Panc1 (cell line): ENCODE measurements around the gene TCF7.

Experiments used
- REST ChIP-seq, 2 experiments: IDR thresholded peaks; 2 replicates each; pipeline ENCODE4 v1.6.1; 2011 to 2012; ENCODE audit warnings: low read depth in 2 of 2, control low read depth in 1 of 2, low read length in 1 of 2, mild to moderate bottlenecking in 1 of 2, moderate library complexity in 1 of 2; ENCODE audit not compliant: insufficient read depth in 1 of 2
- TF ChIP-seq, protein P1 (sequence below): fragments of 450-650 bp; IDR thresholded peaks from 2 replicates; pipeline ENCODE4 v1.5.1; 2017; ENCODE audit warnings: mild to moderate bottlenecking

GRCh38 chr5:134136221-134136631, 21.7 kb downstream of the TCF7 start:
- no peak for TF ChIP-seq REST (IDR thresholded peaks at IDR 0.05; ENCODE audit: insufficient read depth in 1 of 2, low read depth in 2 of 2, low read length in 1 of 2)
- TF ChIP-seq, protein P1, sequence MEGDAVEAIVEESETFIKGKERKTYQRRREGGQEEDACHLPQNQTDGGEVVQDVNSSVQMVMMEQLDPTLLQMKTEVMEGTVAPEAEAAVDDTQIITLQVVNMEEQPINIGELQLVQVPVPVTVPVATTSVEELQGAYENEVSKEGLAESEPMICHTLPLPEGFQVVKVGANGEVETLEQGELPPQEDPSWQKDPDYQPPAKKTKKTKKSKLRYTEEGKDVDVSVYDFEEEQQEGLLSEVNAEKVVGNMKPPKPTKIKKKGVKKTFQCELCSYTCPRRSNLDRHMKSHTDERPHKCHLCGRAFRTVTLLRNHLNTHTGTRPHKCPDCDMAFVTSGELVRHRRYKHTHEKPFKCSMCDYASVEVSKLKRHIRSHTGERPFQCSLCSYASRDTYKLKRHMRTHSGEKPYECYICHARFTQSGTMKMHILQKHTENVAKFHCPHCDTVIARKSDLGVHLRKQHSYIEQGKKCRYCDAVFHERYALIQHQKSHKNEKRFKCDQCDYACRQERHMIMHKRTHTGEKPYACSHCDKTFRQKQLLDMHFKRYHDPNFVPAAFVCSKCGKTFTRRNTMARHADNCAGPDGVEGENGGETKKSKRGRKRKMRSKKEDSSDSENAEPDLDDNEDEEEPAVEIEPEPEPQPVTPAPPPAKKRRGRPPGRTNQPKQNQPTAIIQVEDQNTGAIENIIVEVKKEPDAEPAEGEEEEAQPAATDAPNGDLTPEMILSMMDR: no peak
